Lung (tissue), 12 donors: ENCODE results near the gene RASGRF2. TPM values are rescaled to one million over a fixed set of nuclear protein-coding genes. Genes with fewer than 3 reads are reported as not detected.
A peak's percentile ranks its signal among the peaks of the same experiment; 100 is the strongest.

Source experiments
- ATAC-seq: fragments of 200-7000 bp; cut with Tn5 transposase; one replicate; pipeline ENCODE4 v1.9.1; 2020; ENCODE audit warnings: moderate number of reproducible peaks; ENCODE audit not compliant: insufficient read depth, low FRiP score
- DNase-seq, 3 donors: peaks; one replicate each; pipeline ENCODE4 v3.0.0-alpha.2; 2013 to 2017
- H3K27ac ChIP-seq, 2 donors: one replicate each; pipeline ENCODE4 v1.5.1; 2013; ENCODE audit warnings: mild to moderate bottlenecking in 2 of 2, moderate library complexity in 2 of 2, control low read depth in 1 of 2, inconsistent platforms in 1 of 2, low read depth in 1 of 2, low read length in 1 of 2
- H3K27me3 ChIP-seq, 3 donors: one replicate each; pipeline ENCODE4 v1.5.1; 2013; ENCODE audit warnings: low read length in 2 of 3; ENCODE audit not compliant: control insufficient read depth in 3 of 3, insufficient read depth in 3 of 3
- H3K36me3 ChIP-seq, 4 donors: one replicate each; pipeline ENCODE4 v1.5.1; 2013; ENCODE audit warnings: low read length in 4 of 4, mild to moderate bottlenecking in 1 of 4, moderate library complexity in 1 of 4; ENCODE audit not compliant: control insufficient read depth in 4 of 4, insufficient read depth in 4 of 4
- H3K4me1 ChIP-seq, 5 donors: one replicate each; pipeline ENCODE4 v1.5.1; 2013; ENCODE audit warnings: low read length in 5 of 5, mild to moderate bottlenecking in 2 of 5, moderate library complexity in 1 of 5; ENCODE audit not compliant: control insufficient read depth in 5 of 5, insufficient read depth in 5 of 5
- H3K4me3 ChIP-seq: one replicate; pipeline ENCODE4 v1.5.1; 2013; ENCODE audit warnings: mild to moderate bottlenecking, control low read depth, moderate library complexity
- H3K9ac ChIP-seq, 2 donors: one replicate each; pipeline ENCODE4 v1.5.1; 2013; ENCODE audit warnings: low read length in 2 of 2, control low read depth in 1 of 2; ENCODE audit not compliant: insufficient read depth in 1 of 2
- H3K9me3 ChIP-seq, 4 donors: one replicate each; pipeline ENCODE4 v1.5.1; 2013; ENCODE audit warnings: low read length in 3 of 4, mild to moderate bottlenecking in 1 of 4, moderate library complexity in 1 of 4; ENCODE audit not compliant: control insufficient read depth in 4 of 4, insufficient read depth in 3 of 4
- WGBS, 2 donors: extraction: QIAGEN DNeasy Blood & Tissue Kit; methylation state at CpG; one replicate each; pipeline ENCODE4 v1.1.7; 2013; 5-methylcytosine and 5-hydroxymethylcytosine counted together
- polyA plus RNA-seq, 2 donors: library from polyadenylated mRNA; stranded (reverse); fragments of 200-250 nt; gene quantifications; one replicate each; pipeline ENCODE4 v1.2.1, GENCODE V29; 2013
- total RNA-seq, 2 donors: library from RNA; depleted of rRNA in 1 of 2; stranded (reverse); fragments of >200 nt in 1 of 2; gene quantifications; one replicate each; pipeline ENCODE4 v1.2.1, GENCODE V29; 2014 to 2021
- TF ChIP-seq, protein P1 (sequence below): IDR thresholded peaks from 2 replicates; pipeline ENCODE4 v1.5.1; 2012; ENCODE audit warnings: mild to moderate bottlenecking; ENCODE audit errors: control extremely low read depth, extremely low read depth
- donor health status: control.
- donor health status: control.
- donor health status: Bipolar disorder and iron deficiency.
- donor health status: healthy.
- donor health status: DM: yes; HTN: yes; CAD: no.

RASGRF2 gene
- total and polyA plus RNA-seq, 4 donors, result 1.0 to 12.0 (median 2.7) TPM

- Histone ChIP-seq H3K9ac (no peak overlapping the region), H3K36me3 (no peaks in the 10 kb centered on the region), H3K4me3 (no peak overlapping the region), H3K27me3 (no peaks in the 10 kb centered on the region), H3K27ac (no peak overlapping the region), H3K9me3 (no peaks in the 10 kb centered on the region), H3K4me1 (peaks cover 0 to 5% (median 3%) of the 10 kb centered on the region in 5 donors)
- DNase-seq (no peak), ATAC-seq (no peak)
- TF ChIP-seq, protein P1, sequence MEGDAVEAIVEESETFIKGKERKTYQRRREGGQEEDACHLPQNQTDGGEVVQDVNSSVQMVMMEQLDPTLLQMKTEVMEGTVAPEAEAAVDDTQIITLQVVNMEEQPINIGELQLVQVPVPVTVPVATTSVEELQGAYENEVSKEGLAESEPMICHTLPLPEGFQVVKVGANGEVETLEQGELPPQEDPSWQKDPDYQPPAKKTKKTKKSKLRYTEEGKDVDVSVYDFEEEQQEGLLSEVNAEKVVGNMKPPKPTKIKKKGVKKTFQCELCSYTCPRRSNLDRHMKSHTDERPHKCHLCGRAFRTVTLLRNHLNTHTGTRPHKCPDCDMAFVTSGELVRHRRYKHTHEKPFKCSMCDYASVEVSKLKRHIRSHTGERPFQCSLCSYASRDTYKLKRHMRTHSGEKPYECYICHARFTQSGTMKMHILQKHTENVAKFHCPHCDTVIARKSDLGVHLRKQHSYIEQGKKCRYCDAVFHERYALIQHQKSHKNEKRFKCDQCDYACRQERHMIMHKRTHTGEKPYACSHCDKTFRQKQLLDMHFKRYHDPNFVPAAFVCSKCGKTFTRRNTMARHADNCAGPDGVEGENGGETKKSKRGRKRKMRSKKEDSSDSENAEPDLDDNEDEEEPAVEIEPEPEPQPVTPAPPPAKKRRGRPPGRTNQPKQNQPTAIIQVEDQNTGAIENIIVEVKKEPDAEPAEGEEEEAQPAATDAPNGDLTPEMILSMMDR, result no peak
- 95 to 97% methylated on average over 1 of the region's 1 CpG for WGBS, 2 donors
Measured at GRCh38 chr5:80990971-80991370, 30.8 kb downstream of the RASGRF2 start.

GRCh38 chr5:80995908-80996307 is 35.7 kb downstream of the RASGRF2 start:
- TF ChIP-seq, protein P1, result no peak
- no peak for ATAC-seq
- H3K9me3 ChIP-seq, result no peaks in the 10 kb centered on the region
- DNase-seq, result no peak
- no peak overlapping the region for H3K27ac ChIP-seq
- no peak overlapping the region for H3K4me3 ChIP-seq
- H3K27me3 ChIP-seq, result no peaks in the 10 kb centered on the region
- H3K4me1 ChIP-seq, result peaks cover 0 to 2% (median 0%) of the 10 kb centered on the region in 5 donors
- H3K36me3 ChIP-seq, result peaks cover 0 to 1% (median 0%) of the 10 kb centered on the region in 4 donors
- H3K9ac ChIP-seq, result no peak overlapping the region
- 95% methylated on average over 2 of the region's 2 CpGs for WGBS, 2 donors

DNA sequence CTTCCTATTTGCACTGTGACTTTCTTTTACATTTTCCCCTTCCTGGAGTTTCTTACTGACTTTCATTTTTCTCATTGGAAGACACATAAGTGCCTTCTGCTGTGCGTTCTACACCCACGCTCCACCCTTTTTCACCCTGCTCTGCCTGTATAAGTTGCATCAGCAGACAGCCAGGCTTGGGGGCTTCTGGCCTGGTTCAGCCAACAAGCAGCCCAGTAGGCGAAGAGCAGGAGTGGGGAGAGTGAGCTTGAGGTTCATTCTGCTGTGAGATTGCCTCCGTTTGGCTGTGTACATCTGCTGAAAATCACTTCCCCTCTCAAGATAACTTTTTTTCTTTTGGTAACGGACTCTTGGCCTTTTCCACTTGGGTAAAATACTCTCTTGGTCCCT is 38.4 kb downstream of the RASGRF2 start:
- Histone ChIP-seq H3K27ac (no peak overlapping the region), H3K9ac (no peak overlapping the region), H3K27me3 (no peaks in the 10 kb centered on the region), H3K9me3 (no peaks in the 10 kb centered on the region), H3K4me3 (no peak overlapping the region), H3K36me3 (peaks cover 0 to 1% (median 0%) of the 10 kb centered on the region in 4 donors), H3K4me1 (peaks cover 0 to 2% (median 0%) of the 10 kb centered on the region in 5 donors)
- no peak for ATAC-seq
- TF ChIP-seq, protein P1, result no peak
- 51 to 74% methylated on average over 5 of the region's 5 CpGs for WGBS, 2 donors
- DNase-seq, result no peak

DNA sequence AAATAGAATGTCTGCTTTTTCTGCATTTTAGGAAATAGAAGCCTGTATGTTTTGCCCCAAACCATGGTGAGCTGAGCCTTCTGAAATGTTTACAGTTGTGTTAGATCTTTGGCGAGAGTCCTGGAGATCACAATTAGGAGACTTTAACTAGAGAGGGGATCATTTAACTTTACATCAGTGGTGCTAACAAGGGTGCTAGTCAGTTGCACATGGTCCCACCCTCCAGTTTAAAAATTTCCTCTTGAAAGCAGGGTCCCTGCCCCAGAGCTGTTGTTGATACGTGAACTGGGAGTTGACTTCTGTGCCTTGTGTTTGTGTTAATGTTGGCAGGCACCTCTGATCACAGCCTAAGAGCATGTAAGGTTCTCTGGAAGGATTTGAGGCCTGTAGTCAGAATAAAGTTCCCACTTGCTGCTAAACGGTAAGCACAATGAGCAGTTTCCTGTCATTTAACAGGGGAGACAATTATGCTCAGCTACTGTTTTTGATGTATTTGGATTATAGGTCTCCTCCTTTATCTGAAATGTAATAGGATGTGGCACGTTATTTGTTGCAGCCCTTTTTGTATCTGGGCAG is 43.7 kb downstream of the RASGRF2 start:
- peaks cover 0 to 12% (median 8%) of the 10 kb centered on the region in 5 donors for H3K4me1 ChIP-seq
- ATAC-seq, result no peak
- no peaks in the 10 kb centered on the region for H3K9me3 ChIP-seq
- TF ChIP-seq, protein P1, result no peak
- H3K4me3 ChIP-seq, result no peak overlapping the region
- H3K27ac ChIP-seq, result peak overlapping the region in 1 of 2 donors; percentile 43
- peak in 2 of 3 donors; percentile 69 to 73 for DNase-seq
- no peaks in the 10 kb centered on the region for H3K27me3 ChIP-seq
- no peak overlapping the region for H3K9ac ChIP-seq
- no peaks in the 10 kb centered on the region for H3K36me3 ChIP-seq
- 59 to 73% methylated on average over 4 of the region's 4 CpGs for WGBS, 2 donors
